ENCODE results near the gene UBE2H.
A peak's percentile ranks its signal among the peaks of the same experiment; 100 is the strongest.

The UBE2H gene

GRCh38 chr7:129950191-129950932 lies 2.4 kb downstream of the UBE2H start:
- no peak for DNase-seq (ENCODE audit: low read depth, low spot score)

- peak; percentile 77 for DNase-seq (ENCODE audit: low read depth, low spot score)
Observed at GRCh38 chr7:129949292-129950133, 3.2 kb downstream of the UBE2H start.

DNA sequence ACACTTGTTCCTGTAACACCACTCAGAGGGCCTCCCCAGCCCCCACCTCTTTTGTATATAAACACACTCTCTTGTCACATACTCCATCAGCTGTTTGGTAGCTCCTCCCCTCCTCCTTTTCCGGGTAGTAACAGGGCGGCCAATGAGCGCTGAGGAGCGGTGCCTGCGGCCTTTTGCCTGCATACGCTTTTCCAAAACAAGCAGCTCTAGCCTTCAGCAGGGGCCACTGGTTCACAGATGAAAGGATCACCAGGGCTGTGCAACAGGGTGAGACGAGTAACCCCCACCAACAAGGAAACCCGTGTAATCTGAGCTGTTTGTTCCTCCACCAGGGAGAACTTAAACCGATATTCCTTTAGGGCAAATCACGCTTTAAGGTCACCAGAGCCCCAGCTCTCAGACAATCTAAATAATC lies 3.9 kb downstream of the UBE2H start:
- peak; percentile 99 for DNase-seq (ENCODE audit: low read depth, low spot score)

GRCh38 chr7:129948338-129948737 lies 4.4 kb downstream of the UBE2H start:
- DNase-seq (ENCODE audit: low read depth, low spot score) = no peak

GRCh38 chr7:129947701-129948100 lies 5.1 kb downstream of the UBE2H start:
- no peak for DNase-seq (ENCODE audit: low read depth, low spot score)

DNA sequence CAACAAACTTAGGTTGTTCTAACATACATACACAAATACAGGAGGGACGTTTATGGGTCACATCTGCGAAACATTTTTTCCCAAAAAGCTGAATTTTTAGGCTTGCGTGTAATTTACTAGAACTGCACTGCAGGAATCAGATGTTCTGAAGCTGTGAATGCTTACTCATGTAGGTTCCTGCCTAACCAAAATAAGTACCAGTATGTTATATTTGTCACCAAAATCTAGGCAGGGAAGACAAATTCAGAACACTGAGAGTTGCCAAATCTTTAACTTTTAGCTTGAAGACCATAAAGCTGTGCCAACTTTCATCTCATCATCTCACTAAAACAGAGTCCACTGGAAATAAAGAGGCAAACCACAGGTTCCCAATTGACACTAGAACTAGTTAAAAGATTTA lies 5.7 kb downstream of the UBE2H start:
- DNase-seq (ENCODE audit: low read depth, low spot score) = no peak

- DNase-seq (ENCODE audit: low read depth, low spot score) = no peak
Observed at GRCh38 chr7:129946282-129946681, 6.5 kb downstream of the UBE2H start.

- no peak for DNase-seq (ENCODE audit: low read depth, low spot score)
Observed at GRCh38 chr7:129943352-129943751, 9.4 kb downstream of the UBE2H start.

DNA sequence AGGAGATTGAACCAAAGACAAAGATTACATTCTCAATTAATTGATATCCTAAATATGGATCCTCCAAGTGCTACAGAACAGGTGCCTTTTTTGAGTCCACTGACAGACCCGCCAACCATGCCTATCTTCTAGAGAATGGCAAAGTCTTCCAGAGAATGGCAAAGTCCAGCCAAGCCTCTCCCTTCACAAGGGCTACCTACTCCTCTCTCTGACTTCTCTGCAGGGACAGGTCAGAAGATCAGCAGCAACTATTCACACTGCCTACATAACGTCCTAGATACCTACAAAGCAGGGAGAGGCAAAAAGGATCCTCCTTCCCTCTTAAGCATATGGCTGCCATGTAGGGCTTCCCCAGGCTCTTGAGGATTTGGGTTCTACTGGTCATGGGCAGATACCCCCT lies 12.4 kb downstream of the UBE2H start:
- DNase-seq (ENCODE audit: low read depth, low spot score) = no peak

GRCh38 chr7:129939881-129940280 lies 12.9 kb downstream of the UBE2H start:
- DNase-seq (ENCODE audit: low read depth, low spot score) = no peak

DNA sequence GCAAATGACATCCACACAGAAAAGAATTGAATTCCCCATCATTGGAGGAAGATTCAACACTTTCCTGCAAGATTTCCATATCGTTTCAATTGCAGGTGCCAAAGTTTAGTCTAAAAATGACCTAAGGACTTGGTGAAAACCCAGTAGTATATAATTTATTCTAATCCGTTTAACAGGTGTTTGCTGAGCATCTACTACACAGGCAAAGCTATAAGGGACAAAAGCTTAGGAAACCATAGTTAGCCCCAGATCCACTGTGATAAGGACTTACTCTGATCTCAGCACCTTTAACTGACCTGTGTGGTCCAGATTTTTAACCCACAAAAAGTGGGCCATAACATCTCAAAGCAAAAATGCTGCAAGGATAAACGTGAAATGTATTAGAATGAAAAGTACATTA lies 19.1 kb downstream of the UBE2H start:
- DNase-seq (ENCODE audit: low read depth, low spot score) = no peak

DNA sequence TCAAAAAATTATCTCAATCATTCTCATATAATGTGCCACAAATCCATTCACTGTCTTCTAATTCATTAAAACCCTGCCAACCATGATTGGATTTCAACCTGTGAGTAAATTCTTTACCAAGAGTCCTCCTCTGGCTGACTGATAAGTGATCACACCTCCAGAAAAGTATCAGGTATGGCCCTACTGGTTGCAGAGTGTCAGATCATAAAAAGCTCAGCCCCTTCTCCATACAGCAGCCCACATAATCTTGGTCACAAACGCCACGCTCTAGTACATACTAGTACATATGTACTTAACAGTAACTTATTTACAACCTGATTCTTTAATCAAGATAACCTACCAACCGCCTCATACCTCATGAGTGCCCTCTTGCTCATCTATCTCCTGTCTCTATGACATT lies 26.1 kb downstream of the UBE2H start:
- no peak for DNase-seq (ENCODE audit: low read depth, low spot score)

DNA sequence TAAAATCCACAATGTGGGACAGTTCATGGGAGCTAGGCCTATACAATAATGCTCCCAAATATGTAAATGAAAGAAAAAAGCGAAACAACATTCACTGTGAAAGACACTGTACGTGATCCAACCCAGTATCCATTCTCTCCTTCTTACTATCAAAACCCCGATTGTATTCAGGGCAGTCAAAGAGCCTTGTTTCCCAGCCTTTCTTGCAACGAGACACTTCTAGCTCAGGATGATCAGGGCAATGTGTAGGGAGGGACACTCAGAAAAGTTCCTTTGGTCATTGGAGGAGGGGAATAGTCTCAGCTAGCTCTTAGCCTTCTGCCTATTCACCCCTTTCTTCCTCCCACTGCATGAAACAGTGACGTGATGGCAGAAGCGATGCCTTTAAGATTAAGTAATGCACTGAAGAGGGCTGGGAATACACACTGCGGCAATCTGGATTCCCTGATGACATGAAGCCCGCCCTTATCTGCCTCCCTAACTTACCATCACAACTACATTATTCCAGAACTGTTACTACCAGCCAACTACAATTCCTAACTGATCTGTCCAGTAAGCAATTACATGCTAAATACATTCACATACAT lies 27.3 kb downstream of the UBE2H start:
- DNase-seq (ENCODE audit: low read depth, low spot score) = no peak

GRCh38 chr7:129924602-129925001 lies 28.2 kb downstream of the UBE2H start:
- no peak for DNase-seq (ENCODE audit: low read depth, low spot score)

DNA sequence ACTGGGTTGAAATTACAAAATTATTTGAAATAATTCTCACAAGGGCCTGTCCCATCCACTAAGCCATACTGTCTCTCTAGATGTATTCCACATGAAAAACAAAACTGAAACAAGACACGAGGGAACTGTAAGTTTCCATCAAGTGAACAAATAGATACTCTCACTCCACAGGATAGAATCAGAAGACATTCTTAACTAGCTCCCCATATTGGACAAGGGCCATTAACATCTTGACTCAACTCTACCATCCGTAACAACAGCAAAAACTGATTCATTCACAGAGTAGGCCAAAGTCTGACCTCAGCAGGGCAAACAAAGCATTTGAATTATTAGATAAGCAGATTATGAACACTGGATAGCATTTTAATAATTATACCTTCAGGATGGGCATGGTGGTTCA lies 29.1 kb downstream of the UBE2H start:
- no peak for DNase-seq (ENCODE audit: low read depth, low spot score)

GRCh38 chr7:129919492-129919891 lies 33.3 kb downstream of the UBE2H start:
- no peak for DNase-seq (ENCODE audit: low read depth, low spot score)

- no peak for DNase-seq (ENCODE audit: low read depth, low spot score)
Observed at GRCh38 chr7:129918922-129919321, 33.8 kb downstream of the UBE2H start.

- no peak for DNase-seq (ENCODE audit: low read depth, low spot score)
Observed at GRCh38 chr7:129917934-129918333, 34.8 kb downstream of the UBE2H start.

GRCh38 chr7:129914536-129915272 lies 38.1 kb downstream of the UBE2H start:
- DNase-seq (ENCODE audit: low read depth, low spot score) = no peak

- no peak for DNase-seq (ENCODE audit: low read depth, low spot score)
Observed at GRCh38 chr7:129913428-129913827, 39.3 kb downstream of the UBE2H start.

- DNase-seq (ENCODE audit: low read depth, low spot score) = no peak
Observed at GRCh38 chr7:129911790-129912189, 41.0 kb downstream of the UBE2H start.

DNA sequence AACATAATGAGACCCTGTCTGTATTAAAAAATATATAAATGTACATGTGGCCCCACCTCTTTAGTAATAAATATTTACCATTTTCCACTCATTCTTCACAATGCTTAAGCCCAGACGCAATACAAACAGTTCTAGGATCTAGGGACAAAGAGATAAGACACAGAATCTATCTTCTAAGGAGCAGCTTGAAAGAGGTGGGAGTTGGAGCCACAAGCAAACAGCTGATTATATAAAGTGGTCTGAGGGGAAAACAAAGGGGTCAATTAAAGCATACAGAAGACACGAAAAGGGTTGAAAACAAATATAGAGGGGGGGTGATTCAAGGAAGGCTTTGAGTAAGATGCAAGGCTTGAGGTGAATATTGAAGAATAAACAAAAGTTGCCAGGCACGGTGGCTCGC lies 43.1 kb downstream of the UBE2H start:
- no peak for DNase-seq (ENCODE audit: low read depth, low spot score)

Measured in ELF-1 (cell line).